Measurements from ENCODE around the gene PACSIN1.

GRCh38 chr6:34526241-34526972 lies 60.5 kb downstream of the PACSIN1 start:
- no peak for TF ChIP-seq POLR2A (IDR thresholded peaks at IDR 0.05; ENCODE audit: low read depth, low read length)
- no peak for TF ChIP-seq CTCF (conservative IDR thresholded peaks at IDR 0.05; ENCODE audit: low read depth, low read length)
- no peak for TF ChIP-seq MXI1 (IDR thresholded peaks at IDR 0.05; ENCODE audit: borderline replicate concordance, low read depth, low read length)
- no peak for TF ChIP-seq RFX5 (IDR thresholded peaks at IDR 0.05; ENCODE audit: low read depth, low read length)
- no peak for TF ChIP-seq RAD21 (IDR thresholded peaks at IDR 0.05; ENCODE audit: low read length)
- TF ChIP-seq SMC3 (IDR thresholded peaks at IDR 0.05; ENCODE audit: low read depth, low read length) = no peak
- no peak for TF ChIP-seq BHLHE40 (IDR thresholded peaks at IDR 0.05; ENCODE audit: low read depth, low read length)
- no peak for TF ChIP-seq ELK1 (IDR thresholded peaks at IDR 0.05; ENCODE audit: borderline replicate concordance, low read depth, low read length)
- TF ChIP-seq MAZ (IDR thresholded peaks at IDR 0.05; ENCODE audit: borderline replicate concordance, low read depth, low read length) = no peak
